H1 (cell line): ENCODE data around the gene TBC1D24. TPM values are rescaled to one million over a fixed set of nuclear protein-coding genes. Genes with fewer than 3 reads are reported as not detected.
A peak's percentile ranks its signal among the peaks of the same experiment; 100 is the strongest.

ENCODE experiments used
- CTCF ChIA-PET: fragments of 300-600 bp; sonication (Branson Sonifier 250); formaldehyde crosslinking; loops from one replicate; lab custom pipeline; 2021; ENCODE audit not compliant: partially characterized antibody; lab: Charles Lee
- POLR2A ChIA-PET: fragments of 300-600 bp; sonication (Branson Sonifier 250); formaldehyde crosslinking; loops from one replicate; lab custom pipeline; 2021; ENCODE audit warnings: inconsistent platforms; ENCODE audit not compliant: partially characterized antibody; lab: Charles Lee
- DNase-seq, 2 experiments: peaks; one replicate each; pipeline versions ENCODE4 v3.0.0 to v3.0.0-alpha.2; 2010 to 2022; ENCODE audit warnings: low spot score in 2 of 2, low read depth in 1 of 2, mixed read lengths in 1 of 2
- FAIRE-seq: peaks from 2 replicates; lab custom pipeline; 2011; peaks lifted over from hg19 to GRCh38; lab: Jason Lieb, UNC
- H2AFZ ChIP-seq: 2 replicates; pipeline ENCODE4 v1.8.1; 2012; ENCODE audit warnings: low read length, inconsistent platforms
- H2AK5ac ChIP-seq: 2 replicates; pipeline ENCODE4 v1.6.1; 2013; ENCODE audit warnings: low read depth, low read length
- H2BK120ac ChIP-seq: replicated peaks from 2 replicates; pipeline ENCODE3; 2013; ENCODE audit warnings: low read depth, low read length, inconsistent platforms
- H2BK12ac ChIP-seq: 2 replicates; pipeline ENCODE4 v1.6.1; 2013; ENCODE audit warnings: low read depth, low read length
- H2BK15ac ChIP-seq: 2 replicates; pipeline ENCODE4 v1.6.1; 2013; ENCODE audit warnings: low read length
- H2BK20ac ChIP-seq: 2 replicates; pipeline ENCODE4 v1.6.1; 2013; ENCODE audit warnings: low read length
- H2BK5ac ChIP-seq: 2 replicates; pipeline ENCODE4 v1.6.1; 2013; ENCODE audit warnings: low read depth, low read length
- H3K14ac ChIP-seq: 2 replicates; pipeline ENCODE4 v1.6.1; 2013; ENCODE audit warnings: inconsistent platforms; ENCODE audit not compliant: insufficient read length
- H3K18ac ChIP-seq: 2 replicates; pipeline ENCODE4 v1.6.1; 2013; ENCODE audit warnings: low read length; ENCODE audit errors: extremely low read depth
- H3K23ac ChIP-seq: 2 replicates; pipeline ENCODE4 v1.6.1; 2013; ENCODE audit warnings: inconsistent platforms; ENCODE audit not compliant: insufficient read length
- H3K23me2 ChIP-seq: 2 replicates; pipeline ENCODE4 v1.6.1; 2013; ENCODE audit warnings: low read depth, low read length
- H3K27ac ChIP-seq: 2 replicates; pipeline ENCODE4 v1.6.1; 2011; ENCODE audit warnings: low read depth, low read length, inconsistent platforms
- H3K27me3 ChIP-seq, 4 experiments: replicated peaks in 1 of 4; 1 replicate in 1 of 4; 2 replicates in 3 of 4; pipeline versions ENCODE4 v1.6.1 to v1.8.1; 2011 to 2013; ENCODE audit warnings: low read length in 3 of 4, mild to moderate bottlenecking in 3 of 4, inconsistent platforms in 2 of 4, mixed read lengths in 2 of 4, moderate library complexity in 1 of 4; ENCODE audit not compliant: control insufficient read depth in 3 of 4, insufficient read depth in 3 of 4; ENCODE audit errors: extremely low read depth in 1 of 4
- H3K36me3 ChIP-seq, 4 experiments: 2 replicates each; pipeline versions ENCODE4 v1.6.1 to v1.8.1; 2011 to 2013; ENCODE audit warnings: mild to moderate bottlenecking in 4 of 4, low read length in 3 of 4, moderate library complexity in 2 of 4, control low read depth in 1 of 4, inconsistent platforms in 1 of 4; ENCODE audit not compliant: insufficient read depth in 4 of 4, control insufficient read depth in 2 of 4
- H3K4ac ChIP-seq: replicated peaks from 2 replicates; pipeline ENCODE3; 2013; ENCODE audit warnings: low read length, low read depth, mixed read lengths, inconsistent platforms; ENCODE audit not compliant: insufficient read length
- H3K4me1 ChIP-seq, 4 experiments: replicated peaks in 1 of 4; 1 replicate in 1 of 4; 2 replicates in 3 of 4; pipeline versions ENCODE4 v1.6.1 to v1.8.1; 2011 to 2013; ENCODE audit warnings: low read length in 3 of 4, inconsistent platforms in 2 of 4, mixed read lengths in 1 of 4; ENCODE audit not compliant: insufficient read depth in 4 of 4, control insufficient read depth in 3 of 4
- H3K4me2 ChIP-seq, 2 experiments: 2 replicates each; pipeline versions ENCODE4 v1.6.1 to v1.8.1; 2011 to 2013; ENCODE audit warnings: low read depth in 2 of 2, low read length in 2 of 2, control low read depth in 1 of 2, inconsistent platforms in 1 of 2, mild to moderate bottlenecking in 1 of 2; ENCODE audit not compliant: insufficient read depth in 1 of 2
- H3K4me3 ChIP-seq, 4 experiments: fragments of 200-600, 300-600 bp in 1 of 4; sonication (generic), shearing (Covaris generic), sonication (Bioruptor Twin) in 1 of 4; 2 replicates each; pipeline versions ENCODE4 v1.5.1 to v1.8.1; 2011 to 2016; ENCODE audit warnings: low read length in 4 of 4, low read depth in 3 of 4, control low read depth in 2 of 4, inconsistent platforms in 2 of 4, mild to moderate bottlenecking in 2 of 4, mixed read lengths in 1 of 4, moderate library complexity in 1 of 4; ENCODE audit not compliant: insufficient read depth in 2 of 4; ENCODE audit errors: extremely low read depth in 1 of 4
- H3K56ac ChIP-seq: replicated peaks from 2 replicates; pipeline ENCODE3; 2013; ENCODE audit warnings: low read depth, mild to moderate bottlenecking, mixed read lengths, low read length, inconsistent platforms; ENCODE audit not compliant: insufficient read length
- H3K79me1 ChIP-seq: 2 replicates; pipeline ENCODE4 v1.6.1; 2013; ENCODE audit warnings: low read depth, low read length, control low read depth
- H3K79me2 ChIP-seq, 2 experiments: 2 replicates each; pipeline versions ENCODE4 v1.6.1 to v1.8.1; 2012 to 2013; ENCODE audit warnings: low read length in 2 of 2, mild to moderate bottlenecking in 2 of 2, inconsistent platforms in 1 of 2; ENCODE audit not compliant: insufficient read depth in 2 of 2, control insufficient read depth in 1 of 2
- H3K9ac ChIP-seq, 4 experiments: replicated peaks in 1 of 4; 1 replicate in 1 of 4; 2 replicates in 3 of 4; pipeline versions ENCODE4 v1.6.1 to v1.8.1; 2011 to 2013; ENCODE audit warnings: low read depth in 3 of 4, low read length in 3 of 4, control low read depth in 2 of 4, mild to moderate bottlenecking in 2 of 4, moderate library complexity in 2 of 4, inconsistent platforms in 1 of 4; ENCODE audit errors: extremely low read depth in 1 of 4
- H3K9me3 ChIP-seq, 2 experiments: 2 replicates each; pipeline versions ENCODE4 v1.6.1 to v1.8.1; 2012 to 2013; ENCODE audit warnings: mild to moderate bottlenecking in 2 of 2, moderate library complexity in 2 of 2, control low read depth in 1 of 2, inconsistent platforms in 1 of 2, low read depth in 1 of 2, low read length in 1 of 2, mixed read lengths in 1 of 2; ENCODE audit not compliant: insufficient read depth in 2 of 2
- H4K20me1 ChIP-seq, 2 experiments: replicated peaks in 1 of 2; 2 replicates each; pipeline versions ENCODE3 to v1.8.1; 2011 to 2013; ENCODE audit warnings: inconsistent platforms in 2 of 2, low read length in 2 of 2, mild to moderate bottlenecking in 1 of 2; ENCODE audit not compliant: insufficient read depth in 2 of 2, control insufficient read depth in 1 of 2
- H4K5ac ChIP-seq: 2 replicates; pipeline ENCODE4 v1.6.1; 2013; ENCODE audit warnings: low read length, low read depth, mixed read lengths, inconsistent platforms; ENCODE audit not compliant: insufficient read length
- H4K8ac ChIP-seq: 2 replicates; pipeline ENCODE4 v1.8.0; 2013; ENCODE audit warnings: mild to moderate bottlenecking, moderate library complexity, low read length, inconsistent platforms; ENCODE audit not compliant: insufficient read depth; ENCODE audit errors: extremely low read depth
- H4K91ac ChIP-seq: replicated peaks from 2 replicates; pipeline ENCODE3; 2013; ENCODE audit warnings: low read length, mixed read lengths, inconsistent platforms; ENCODE audit not compliant: insufficient read length
- CBX8 ChIP-seq: fragments of 300-800, 300-1000 bp; sonication (generic); IDR thresholded peaks from 2 replicates; pipeline ENCODE4 v1.7.1; 2016; ENCODE audit warnings: low read depth, low read length, borderline replicate concordance
- CHD2 ChIP-seq: IDR thresholded peaks from 2 replicates; pipeline ENCODE4 v1.6.1; 2012; ENCODE audit warnings: low read length, improper control_type of control experiment
- CREB1 ChIP-seq: IDR thresholded peaks from 2 replicates; pipeline ENCODE4 v1.6.1; 2012; ENCODE audit warnings: inconsistent platforms
- TAF1 ChIP-seq: IDR thresholded peaks from 2 replicates; pipeline ENCODE4 v1.6.1; 2011; ENCODE audit warnings: mild to moderate bottlenecking, low read depth, low read length
- TBP ChIP-seq: IDR thresholded peaks from 2 replicates; pipeline ENCODE4 v1.6.1; 2011; ENCODE audit warnings: low read depth, low read length, improper control_type of control experiment
- whole genome bisulfite sequencing, 2 experiments: shearing (Covaris generic) in 1 of 2; methylation state at CpG; one replicate each; pipeline versions ENCODE4 v1.1.6 to v1.1.7; 2013 to 2015; ENCODE audit warnings: low lambda C conversion rate in 2 of 2, mixed read lengths in 2 of 2, inconsistent platforms in 1 of 2, low coverage in 1 of 2, missing lambda C conversion rate in 1 of 2; ENCODE audit not compliant: insufficient replicate concordance in 2 of 2, insufficient coverage in 1 of 2, insufficient read length in 1 of 2; ENCODE audit errors: extremely low coverage in 1 of 2, missing lambda C conversion rate in 1 of 2; 5-methylcytosine and 5-hydroxymethylcytosine counted together
- polyA plus RNA-seq, 7 experiments: library from polyadenylated mRNA; depleted of rRNA in 3 of 7; stranded (reverse) in 5 of 7; unstranded in 2 of 7; fragments of >200 nt in 5 of 7; fragments of 200-250 nt in 2 of 7; gene quantifications; 1 replicate in 5 of 7; 2 replicates in 1 of 7; 4 replicates in 1 of 7; pipeline versions ENCODE4 v1.2.1 to v1.2.3, GENCODE V29; 2011 to 2013; ENCODE audit warnings: missing spikeins in 2 of 7, mixed read lengths in 2 of 7
- total RNA-seq: library from RNA; stranded (reverse); fragmentation: NEBNext Ultra II Directional; extraction: Animal tissue kit (Norgen Biotek cat#: 25700); gene quantifications from 2 replicates; pipeline ENCODE4 v1.2.1, GENCODE V29; 2021
- TF ChIP-seq, protein P1 (sequence below): IDR thresholded peaks from 2 replicates; pipeline ENCODE4 v1.6.1; 2012; ENCODE audit warnings: inconsistent platforms

TBC1D24 gene
- total and polyA plus RNA-seq, 2 of the 8 experiments (the other 6 are each of a cell fraction or from before 2014, with no cell fraction given), result 8.7 to 21.5 TPM

DNA sequence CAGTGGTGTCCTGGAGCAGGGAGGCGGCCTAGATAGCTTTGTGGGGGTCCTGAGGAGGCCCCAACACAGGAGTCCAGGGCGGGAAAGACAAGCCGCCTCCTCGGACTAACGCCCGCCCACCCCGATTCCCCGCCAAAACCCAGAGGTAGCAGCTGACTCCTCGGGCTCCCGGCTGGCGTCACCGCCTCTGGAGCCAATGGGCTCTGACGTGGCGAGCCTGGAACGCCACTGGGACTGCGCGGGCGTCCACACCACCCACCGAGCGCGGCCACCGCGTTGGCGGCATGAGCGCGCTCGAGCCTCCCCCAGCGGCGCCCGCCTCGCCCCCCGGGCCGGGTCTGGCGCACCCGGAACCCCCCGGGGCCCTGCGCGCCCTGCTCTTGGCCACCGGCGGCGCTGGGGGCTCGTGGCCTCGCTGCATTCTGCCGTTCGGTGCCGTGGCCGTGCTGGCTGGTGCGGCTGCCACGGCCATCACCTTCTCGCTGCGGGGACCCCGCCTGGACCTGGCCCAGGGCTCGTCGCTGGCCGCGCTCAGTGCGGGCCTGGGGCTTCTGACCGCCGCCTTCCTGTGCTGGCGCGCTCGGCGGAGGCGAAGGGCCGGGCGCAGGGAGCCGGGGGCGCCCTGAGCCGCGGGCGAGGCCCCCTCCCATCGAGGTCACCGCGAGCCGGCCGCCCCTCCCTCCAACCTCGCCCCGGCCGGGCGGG is 7.2 kb upstream of the TBC1D24 start:
- CTCF ChIA-PET, result interaction anchor here (0.8 to 1.3 kb wide), 2 partner anchors 12 to 33 kb away, joined by 3 to 4 read pairs; no protein-coding TSS in a partner anchor
- Histone ChIP-seq H4K20me1 (peaks cover 2 to 7% of the 10 kb centered on the region in 2 experiments), H2BK20ac (no peak overlapping the region), H3K23me2 (peaks cover 14% of the 10 kb centered on the region; the same call in 1 of the 2 replicates), H4K5ac (peak overlapping the region; percentile 62), H2BK5ac (peak overlapping the region; percentile 83; the same call in 1 of the 2 replicates), H3K56ac (peak overlapping the region; percentile 77), H3K79me2 (no peaks in the 10 kb centered on the region), H3K18ac (peak overlapping the region; percentile 98), H3K4me3 (peak overlapping the region; percentile 36 to 73 (median 44)), H3K27ac (no peak overlapping the region), H3K9ac (peak overlapping the region in 3 of 4 experiments; percentile 54 to 86 (median 69); a peak in 5 of 7 replicates), H2BK120ac (no peak overlapping the region), H3K9me3 (no peaks in the 10 kb centered on the region), H2AFZ (no peak overlapping the region), H2BK15ac (no peak overlapping the region), H2AK5ac (no peak overlapping the region), H3K27me3 (peaks cover 17 to 44% (median 40%) of the 10 kb centered on the region in 4 experiments), H3K4me2 (peak overlapping the region; percentile 88 to 94), H4K91ac (peak overlapping the region; percentile 96), H3K14ac (peak overlapping the region; percentile 68), H2BK12ac (no peak overlapping the region; the same call in 1 of the 2 replicates), H3K23ac (no peak overlapping the region), H4K8ac (peak overlapping the region; percentile 97), H3K36me3 (peaks cover 0 to 6% (median 3%) of the 10 kb centered on the region in 4 experiments; a peak in 2 of 8 replicates), H3K4me1 (peaks cover 0 to 35% (median 26%) of the 10 kb centered on the region in 4 experiments; a peak in 6 of 7 replicates), H3K4ac (no peak overlapping the region), H3K79me1 (no peaks in the 10 kb centered on the region)
- peak; percentile 70 for TF ChIP-seq CREB1
- no peak for TF ChIP-seq CHD2
- peak; percentile 19; the same call in 1 of the 2 replicates for TF ChIP-seq TBP
- 0 out of 2 replicates have a peak, but pooled peaks have one; percentile 29 for TF ChIP-seq TAF1
- TF ChIP-seq, protein P1, sequence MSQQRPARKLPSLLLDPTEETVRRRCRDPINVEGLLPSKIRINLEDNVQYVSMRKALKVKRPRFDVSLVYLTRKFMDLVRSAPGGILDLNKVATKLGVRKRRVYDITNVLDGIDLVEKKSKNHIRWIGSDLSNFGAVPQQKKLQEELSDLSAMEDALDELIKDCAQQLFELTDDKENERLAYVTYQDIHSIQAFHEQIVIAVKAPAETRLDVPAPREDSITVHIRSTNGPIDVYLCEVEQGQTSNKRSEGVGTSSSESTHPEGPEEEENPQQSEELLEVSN, result peak; percentile 95
- TF ChIP-seq CBX8, result no peak
- POLR2A ChIA-PET, result interaction anchor here (0.7 to 2.3 kb wide), 9 partner anchors 9 to 312 kb away, joined by 3 to 21 read pairs (median 4); partner anchors contain the start of genes ECI1, TEDC2 and TRAF7
- WGBS, 2 experiments, result 3% methylated on average over 54 of the region's 80 CpGs; no CpG with 5 or more reads in 1 of the 2 experiments
- peak in 1 of 2 experiments; percentile 85 for DNase-seq
- no peak for FAIRE-seq
